ENCODE results near the gene ERVW-1.

GRCh38 chr7:92460510-92460909, 17.2 kb downstream of the ERVW-1 start:
- no peak for TF ChIP-seq EZH2 (IDR thresholded peaks at IDR 0.05; ENCODE audit: low read length)
- no peak for TF ChIP-seq CTCF (optimal IDR thresholded peaks at IDR 0.05 in 1 of 3, IDR thresholded peaks at IDR 0.05 in 1 of 3, conservative IDR thresholded peaks at IDR 0.05 in 1 of 3; ENCODE audit: extremely low read depth in 1 of 3, insufficient read depth in 2 of 3, low read length in 3 of 3)

Measured in keratinocyte (primary cell).